MCF 10A (cell line): ENCODE data around the gene MIER2. TPM values are rescaled to one million over a fixed set of nuclear protein-coding genes. Genes with fewer than 3 reads are reported as not detected.
A peak's percentile ranks its signal among the peaks of the same experiment; 100 is the strongest.
"Not testable (repeated sequence)": the region's sequence is repeated elsewhere in the genome, so short reads cannot be mapped to it uniquely, and the experiment has no call there.

ENCODE experiments used
- Bru-seq: library from RNA; stranded (reverse); fragments of 400-500 nt; gene quantifications from one replicate; lab custom pipeline; 2021; lab: Mats Ljungman, UMichigan
- BruChase-seq, 2 experiments: library from RNA; stranded (reverse); fragments of 400-500 nt; gene quantifications; one replicate each; lab custom pipeline; 2021; lab: Mats Ljungman, UMichigan
- BruUV-seq: library from RNA; stranded (reverse); fragments of 400-500 nt; replicated peaks from 2 replicates; lab custom pipeline; 2021; lab: Mats Ljungman, UMichigan
- CTCF ChIA-PET: fragments of 300-600 bp; sonication (Branson Sonifier 250); formaldehyde crosslinking; extraction: SDS; loops from one replicate; lab custom pipeline; 2021; ENCODE audit warnings: antibody characterized with exemption, inconsistent platforms; lab: Yijun Ruan, JAX
- POLR2A ChIA-PET: fragments of 300-600, 350-650 bp; sonication (Branson Sonifier 250); formaldehyde crosslinking; extraction: SDS; loops from one replicate; lab custom pipeline; 2020; ENCODE audit warnings: antibody characterized with exemption, inconsistent platforms; lab: Yijun Ruan, JAX
- DNase-seq: peaks from one replicate; pipeline ENCODE4 v3.0.0-alpha.2; 2018; ENCODE audit not compliant: unreplicated experiment
- H3K27ac Mint-ChIP-seq: one replicate; pipeline ENCODE4 v1.8.0; 2022; ENCODE audit warnings: mild to moderate bottlenecking, low read depth, mixed read lengths; ENCODE audit not compliant: unreplicated experiment
- H3K27me3 Mint-ChIP-seq: one replicate; pipeline ENCODE4 v1.8.0; 2022; ENCODE audit warnings: mixed read lengths; ENCODE audit not compliant: insufficient read depth, unreplicated experiment
- H3K36me3 Mint-ChIP-seq: one replicate; pipeline ENCODE4 v1.8.0; 2022; ENCODE audit warnings: mild to moderate bottlenecking, moderate library complexity, mixed read lengths; ENCODE audit not compliant: insufficient read depth, unreplicated experiment
- H3K4me1 Mint-ChIP-seq: one replicate; pipeline ENCODE4 v1.8.0; 2022; ENCODE audit warnings: mixed read lengths; ENCODE audit not compliant: insufficient read depth, unreplicated experiment
- H3K4me3 Mint-ChIP-seq: one replicate; pipeline ENCODE4 v1.8.0; 2022; ENCODE audit warnings: mild to moderate bottlenecking, moderate library complexity, mixed read lengths; ENCODE audit not compliant: unreplicated experiment
- H3K9me3 Mint-ChIP-seq: one replicate; pipeline ENCODE4 v1.8.0; 2022; ENCODE audit warnings: mixed read lengths; ENCODE audit not compliant: unreplicated experiment
- intact Hi-C: fragments of 100-400 bp; cut with micrococcal nuclease; formaldehyde crosslinking; loops from 2 replicates; pipeline ENCODE4 v1.14.1; 2022
- long read RNA-seq: library from polyadenylated mRNA; stranded (forward); transcript quantifications from one replicate; pipeline ENCODE4 v2.0.0, GENCODE V29; 2022
- total RNA-seq: library from RNA; stranded (reverse); gene quantifications from 2 replicates; pipeline ENCODE4 v1.2.3, GENCODE V29; 2022
- TF ChIP-seq, protein P1 (sequence below): fragments of 200-600 bp; IDR thresholded peaks from one replicate; pipeline ENCODE4 v1.8.0; 2022; ENCODE audit warnings: antibody characterized with exemption, mild to moderate bottlenecking; ENCODE audit not compliant: unreplicated experiment

MIER2 gene, protein sequence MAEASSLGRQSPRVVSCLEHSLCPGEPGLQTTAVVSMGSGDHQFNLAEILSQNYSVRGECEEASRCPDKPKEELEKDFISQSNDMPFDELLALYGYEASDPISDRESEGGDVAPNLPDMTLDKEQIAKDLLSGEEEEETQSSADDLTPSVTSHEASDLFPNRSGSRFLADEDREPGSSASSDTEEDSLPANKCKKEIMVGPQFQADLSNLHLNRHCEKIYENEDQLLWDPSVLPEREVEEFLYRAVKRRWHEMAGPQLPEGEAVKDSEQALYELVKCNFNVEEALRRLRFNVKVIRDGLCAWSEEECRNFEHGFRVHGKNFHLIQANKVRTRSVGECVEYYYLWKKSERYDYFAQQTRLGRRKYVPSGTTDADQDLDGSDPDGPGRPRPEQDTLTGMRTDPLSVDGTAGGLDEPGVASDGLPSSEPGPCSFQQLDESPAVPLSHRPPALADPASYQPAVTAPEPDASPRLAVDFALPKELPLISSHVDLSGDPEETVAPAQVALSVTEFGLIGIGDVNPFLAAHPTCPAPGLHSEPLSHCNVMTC
- total RNA-seq (24.2 TPM in 2 replicates), Bru-seq, nascent RNA (percentile 60 among the genes with signal in this experiment), BruChase-seq, experiment 1, labeled RNA remaining after a 6-hour chase (percentile 60 among the genes with signal in this experiment), BruChase-seq, experiment 2, labeled RNA remaining after a 2-hour chase (percentile 62 among the genes with signal in this experiment)
- long read RNA-seq, full-length matches to known transcripts = 23 of 48 reads
- long read RNA-seq, partial matches to known transcripts = 8 of 48 reads
- long read RNA-seq, other reads (novel, unspliced or antisense) = 17 of 48 reads

DNA sequence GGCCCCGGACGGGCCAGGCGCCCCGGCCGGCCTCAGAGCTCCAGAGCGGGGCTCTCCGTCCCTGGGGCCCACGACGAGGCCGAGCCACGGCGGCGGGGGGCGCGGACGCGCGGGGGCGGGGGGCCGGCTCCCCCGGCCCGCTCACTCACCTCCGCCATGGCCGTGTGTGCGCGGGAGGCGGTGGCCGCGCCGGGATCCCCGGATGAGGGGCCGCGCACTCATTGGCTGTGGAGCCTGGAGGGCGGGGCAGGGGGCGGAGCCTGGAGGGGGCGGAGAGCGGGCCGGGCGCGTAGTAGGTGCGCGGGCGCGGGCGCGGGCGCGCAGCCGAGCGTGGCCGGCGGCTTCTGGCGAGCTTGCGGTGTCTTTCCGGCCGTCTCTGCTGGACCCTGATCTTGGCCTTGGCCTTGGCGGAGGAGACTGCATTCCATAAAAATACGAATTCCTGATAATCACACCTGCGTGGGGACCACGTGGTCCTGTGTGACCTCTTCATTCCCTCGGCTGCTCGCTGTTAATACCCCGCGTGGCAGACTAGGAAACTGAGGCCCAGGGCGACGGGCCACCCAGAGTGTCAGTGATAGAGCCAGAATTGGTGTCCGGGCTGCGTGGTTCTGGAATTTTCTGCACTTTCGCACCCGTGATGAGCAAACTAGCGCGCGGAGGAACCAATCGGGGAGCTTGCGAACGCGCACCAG is at the start of gene MIER2:
MIER2 (minus strand) TSS at position 172 of the 695 bp plus-strand sequence; CDS start at position 158, 14 bp downstream.
- CTCF ChIA-PET = no interaction called here

DNA sequence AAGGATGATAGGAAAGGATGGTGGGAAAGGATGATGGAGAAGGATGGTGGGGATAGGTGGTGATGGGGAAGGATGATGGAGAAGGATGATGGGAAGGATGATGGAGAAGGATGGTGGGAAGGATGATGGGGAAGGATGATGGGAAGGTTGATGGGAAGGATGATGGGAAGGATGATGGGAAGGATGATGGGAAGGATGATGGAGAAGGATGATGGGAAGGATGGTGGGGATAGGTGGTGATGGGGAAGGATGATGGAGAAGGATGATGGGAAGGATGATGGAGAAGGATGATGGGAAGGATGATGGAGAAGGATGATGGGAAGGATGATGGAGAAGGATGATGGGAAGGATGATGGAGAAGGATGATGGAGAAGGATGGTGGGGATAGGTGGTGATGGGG is 49.0 kb upstream of the MIER2 start:
- POLR2A ChIA-PET, H3K27ac Mint-ChIP-seq, DNase-seq, BruUV-seq, intact Hi-C loops, H3K4me1 Mint-ChIP-seq, H3K4me3 Mint-ChIP-seq, H3K27me3 Mint-ChIP-seq: not testable (repeated sequence)
- Mint-ChIP-seq H3K36me3 (peaks cover 12% of the 10 kb centered on the region), H3K9me3 (peaks cover 20% of the 10 kb centered on the region)
- CTCF ChIA-PET = interaction anchor here (0.7 kb wide), 1 partner anchor 19 kb away, joined by 3 read pairs; no protein-coding TSS in a partner anchor

More for the DNA sequence above, at the start of gene MIER2:
- Mint-ChIP-seq H3K27me3 (no peaks in the 10 kb centered on the region), H3K27ac (peak within 1 kb of the TSS; percentile 57), H3K4me3 (peak within 1 kb of the TSS; percentile 72), H3K36me3 (peaks cover 2% of the 10 kb centered on the region), H3K9me3 (no peaks in the 10 kb centered on the region), H3K4me1 (peaks cover 37% of the 10 kb centered on the region)
- BruUV-seq = no TSS peak
- TF ChIP-seq, protein P1, sequence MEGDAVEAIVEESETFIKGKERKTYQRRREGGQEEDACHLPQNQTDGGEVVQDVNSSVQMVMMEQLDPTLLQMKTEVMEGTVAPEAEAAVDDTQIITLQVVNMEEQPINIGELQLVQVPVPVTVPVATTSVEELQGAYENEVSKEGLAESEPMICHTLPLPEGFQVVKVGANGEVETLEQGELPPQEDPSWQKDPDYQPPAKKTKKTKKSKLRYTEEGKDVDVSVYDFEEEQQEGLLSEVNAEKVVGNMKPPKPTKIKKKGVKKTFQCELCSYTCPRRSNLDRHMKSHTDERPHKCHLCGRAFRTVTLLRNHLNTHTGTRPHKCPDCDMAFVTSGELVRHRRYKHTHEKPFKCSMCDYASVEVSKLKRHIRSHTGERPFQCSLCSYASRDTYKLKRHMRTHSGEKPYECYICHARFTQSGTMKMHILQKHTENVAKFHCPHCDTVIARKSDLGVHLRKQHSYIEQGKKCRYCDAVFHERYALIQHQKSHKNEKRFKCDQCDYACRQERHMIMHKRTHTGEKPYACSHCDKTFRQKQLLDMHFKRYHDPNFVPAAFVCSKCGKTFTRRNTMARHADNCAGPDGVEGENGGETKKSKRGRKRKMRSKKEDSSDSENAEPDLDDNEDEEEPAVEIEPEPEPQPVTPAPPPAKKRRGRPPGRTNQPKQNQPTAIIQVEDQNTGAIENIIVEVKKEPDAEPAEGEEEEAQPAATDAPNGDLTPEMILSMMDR = no peak
- intact Hi-C loops = loop anchor here (5.0 kb wide), 1 partner anchor 163 kb away; the partner anchor contains the start of gene TPGS1
- peak; percentile 79 for DNase-seq
- POLR2A ChIA-PET = no interaction called here

DNA sequence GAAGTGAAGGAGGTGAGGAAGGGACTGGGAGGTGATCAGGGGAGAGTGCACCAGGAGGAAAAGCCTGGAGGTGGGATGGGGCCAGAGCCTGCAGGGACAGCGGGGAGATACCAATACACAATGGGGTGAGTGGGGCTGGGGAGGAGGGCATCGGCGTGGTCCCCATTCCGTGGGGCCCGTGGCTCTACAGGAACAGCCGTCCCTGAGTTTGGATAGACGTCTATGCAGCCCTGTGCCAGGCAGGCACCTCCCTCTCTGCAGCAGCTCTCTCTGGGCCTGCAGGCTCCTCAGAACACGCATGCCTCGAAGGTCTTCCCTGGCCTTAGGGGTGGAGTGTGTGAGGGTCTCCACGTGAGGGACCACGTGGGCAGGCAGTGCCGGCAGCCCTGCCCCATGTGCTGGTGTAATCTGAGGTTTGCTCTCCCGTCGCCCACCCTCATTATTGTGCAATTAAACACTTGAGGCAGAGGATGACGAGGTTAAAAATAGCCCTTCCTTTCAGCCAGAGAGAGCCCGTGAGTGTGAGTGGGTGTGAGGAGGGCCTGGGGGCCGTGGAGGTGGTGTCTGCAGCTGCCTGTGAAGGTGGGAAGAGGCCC is 47.9 kb upstream of the MIER2 start:
- ChIA-PET CTCF (interaction anchor here (0.6 kb wide), 1 partner anchor 107 kb away, joined by 4 read pairs; no protein-coding TSS in a partner anchor), POLR2A (no interaction called here)
- Mint-ChIP-seq H3K4me3 (no peak overlapping the region), H3K36me3 (peaks cover 12% of the 10 kb centered on the region), H3K4me1 (peaks cover 6% of the 10 kb centered on the region), H3K27ac (no peak overlapping the region), H3K9me3 (peaks cover 20% of the 10 kb centered on the region), H3K27me3 (no peaks in the 10 kb centered on the region)
- TF ChIP-seq, protein P1 = no peak
- DNase-seq = no peak
- intact Hi-C loops = no loop called here
- BruUV-seq = no TSS peak

DNA sequence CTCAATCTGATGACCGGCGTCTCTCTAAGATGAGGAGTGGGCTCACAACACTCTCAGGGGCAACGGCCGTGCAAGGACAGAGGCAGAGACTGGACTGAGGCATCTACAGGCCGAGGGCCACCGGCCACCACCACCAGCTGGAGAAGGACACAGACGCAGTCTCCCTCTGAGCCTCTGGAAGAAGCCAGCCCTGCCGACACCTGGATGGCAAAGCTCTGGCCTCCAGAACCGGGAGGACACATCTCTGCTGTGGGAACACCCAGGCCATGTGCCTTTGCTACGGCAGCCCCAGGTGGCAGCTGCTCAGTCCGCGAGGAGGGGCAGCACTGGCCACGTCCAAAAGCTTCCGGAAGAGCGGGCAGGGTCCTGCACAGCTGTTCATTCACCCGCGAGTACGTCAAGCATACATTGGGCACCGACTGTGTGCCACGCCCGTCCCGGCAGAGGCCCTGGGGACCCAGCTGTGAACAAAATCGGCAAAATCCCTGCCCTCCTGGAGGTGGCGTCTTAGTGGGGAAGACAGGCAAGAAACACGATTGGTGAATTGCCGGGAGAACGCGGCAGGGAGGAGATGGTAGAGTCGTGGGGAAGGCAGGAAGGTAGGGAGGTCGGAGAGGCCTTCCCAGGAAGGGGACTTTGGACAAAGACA is 47.3 kb upstream of the MIER2 start:
- Mint-ChIP-seq H3K27ac (no peak overlapping the region), H3K4me3 (no peak overlapping the region), H3K27me3 (no peaks in the 10 kb centered on the region), H3K9me3 (peaks cover 20% of the 10 kb centered on the region), H3K4me1 (peaks cover 9% of the 10 kb centered on the region), H3K36me3 (peaks cover 12% of the 10 kb centered on the region)
- ChIA-PET CTCF (interaction anchor here (0.6 kb wide), 1 partner anchor 106 kb away, joined by 4 read pairs; no protein-coding TSS in a partner anchor), POLR2A (no interaction called here)
- DNase-seq = no peak
- BruUV-seq = no TSS peak
- TF ChIP-seq, protein P1 = no peak
- intact Hi-C loops = no loop called here
